Glomerular visceral epithelial cell (primary cell): ENCODE data around the gene RRP9.

ENCODE experiments used
- DNase-seq: peaks from one replicate; pipeline ENCODE4 v3.0.0-alpha.2; 2016; ENCODE audit errors: extremely low spot score

The RRP9 gene

DNA sequence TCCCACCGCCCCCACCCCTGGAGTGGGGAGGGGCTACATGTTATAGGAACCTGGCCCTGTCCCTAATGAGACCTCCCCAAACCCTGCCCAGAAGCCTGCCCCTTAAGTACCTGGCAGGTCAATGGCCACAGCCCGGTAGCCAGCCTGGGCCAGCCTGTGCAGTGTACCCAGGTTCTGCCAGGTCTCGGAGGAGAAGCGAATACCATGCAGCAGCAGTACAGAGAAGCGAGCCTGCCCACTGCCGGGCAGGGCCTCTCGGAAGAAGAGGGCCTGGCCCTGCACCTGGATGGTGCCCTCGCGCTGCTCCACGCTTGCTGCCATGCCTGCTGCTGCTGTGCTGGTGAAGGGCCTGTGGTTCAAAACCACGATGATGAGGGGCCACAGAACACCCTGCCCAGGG, 29.6 kb upstream of the RRP9 start:
- no peak for DNase-seq

DNA sequence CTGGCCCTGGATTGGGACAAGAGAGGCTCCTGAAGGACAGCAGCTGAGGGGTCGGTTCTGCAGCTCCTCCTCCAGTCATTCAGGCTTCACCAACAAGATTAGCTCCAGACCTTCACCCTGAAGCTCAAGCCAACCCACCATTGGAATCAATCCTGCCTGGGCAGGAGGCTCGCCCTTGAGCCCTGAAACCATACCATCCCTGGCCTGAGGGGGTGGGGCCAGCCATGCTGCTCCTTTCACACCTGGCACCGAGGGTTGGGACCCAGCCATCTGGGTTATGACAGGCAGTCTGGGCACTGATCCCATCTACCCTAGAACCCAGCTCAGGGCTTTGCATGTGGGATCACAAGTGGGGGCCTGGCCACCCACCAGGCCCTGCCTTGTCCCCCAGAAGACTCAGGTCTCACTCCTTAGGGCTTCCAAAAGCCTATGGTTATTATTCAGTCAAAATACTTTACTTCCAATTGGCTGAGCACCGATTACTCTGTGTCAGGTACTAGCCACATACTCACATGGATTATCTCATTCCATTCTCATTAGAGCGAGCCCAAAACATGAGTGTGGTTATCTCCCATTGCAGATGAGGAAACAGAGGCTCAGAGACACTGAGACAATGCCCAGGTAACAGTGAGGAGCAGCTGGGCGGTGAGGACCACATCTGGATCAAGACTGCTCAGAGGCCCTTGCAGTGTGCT, 29.0 kb upstream of the RRP9 start:
- no peak for DNase-seq

DNA sequence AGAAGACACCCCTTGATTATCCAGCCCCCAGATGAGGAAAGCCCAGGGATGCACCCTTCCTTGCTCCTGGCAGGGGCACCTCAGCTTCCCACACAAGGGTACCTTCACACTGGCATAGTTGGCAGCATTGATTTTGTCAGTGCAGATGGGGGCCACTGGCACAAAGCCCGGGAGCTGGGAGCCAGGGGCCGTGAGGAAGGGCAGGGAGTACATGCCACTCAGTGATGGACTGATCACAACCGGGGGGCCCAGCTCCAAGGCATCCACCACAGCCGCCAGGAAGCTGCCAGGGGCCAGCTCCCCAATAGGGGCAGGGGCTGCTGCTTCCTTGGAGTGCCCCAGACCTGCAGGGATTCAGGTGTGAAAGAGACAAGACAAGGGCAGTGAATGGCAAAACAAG, 28.1 kb upstream of the RRP9 start:
- DNase-seq, result no peak

DNA sequence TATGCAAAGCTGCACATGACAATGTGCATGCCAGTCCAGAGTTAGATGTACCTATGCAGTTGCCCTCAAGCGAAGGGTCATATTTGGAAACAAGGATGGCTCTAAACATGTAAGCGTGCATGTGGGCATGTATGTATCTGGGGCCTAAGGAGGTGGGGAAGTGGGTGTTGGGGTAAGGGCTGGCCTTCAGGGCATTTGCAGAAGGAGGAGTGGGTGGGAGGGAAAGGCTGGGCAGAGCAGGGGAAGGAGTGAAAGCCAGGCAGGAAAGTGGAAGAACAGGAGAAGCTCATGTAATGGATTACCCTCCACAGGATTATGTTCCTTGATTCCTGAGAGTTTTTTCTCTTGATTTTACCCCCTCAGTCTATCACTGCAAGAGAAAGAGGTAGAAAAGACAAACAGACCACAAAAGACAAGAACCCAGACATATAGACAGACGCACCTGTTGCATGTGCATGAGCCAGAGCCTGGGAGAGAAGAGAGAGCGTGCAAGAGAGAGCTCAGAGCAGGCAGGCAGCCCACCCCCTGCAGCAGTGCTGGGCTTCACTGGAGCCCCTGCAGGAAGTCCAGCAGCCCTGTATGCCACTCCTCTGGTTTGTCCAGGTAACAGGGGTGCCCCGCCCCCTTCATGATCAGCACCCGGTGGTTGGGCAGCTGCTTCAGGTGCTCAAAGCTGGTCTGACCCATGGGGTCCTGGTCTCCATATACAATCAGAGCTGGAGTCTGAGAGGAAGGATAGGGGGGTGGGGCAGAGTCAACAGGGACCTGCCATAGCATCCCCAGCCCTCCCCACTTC, 27.4 kb upstream of the RRP9 start:
- no peak for DNase-seq

DNA sequence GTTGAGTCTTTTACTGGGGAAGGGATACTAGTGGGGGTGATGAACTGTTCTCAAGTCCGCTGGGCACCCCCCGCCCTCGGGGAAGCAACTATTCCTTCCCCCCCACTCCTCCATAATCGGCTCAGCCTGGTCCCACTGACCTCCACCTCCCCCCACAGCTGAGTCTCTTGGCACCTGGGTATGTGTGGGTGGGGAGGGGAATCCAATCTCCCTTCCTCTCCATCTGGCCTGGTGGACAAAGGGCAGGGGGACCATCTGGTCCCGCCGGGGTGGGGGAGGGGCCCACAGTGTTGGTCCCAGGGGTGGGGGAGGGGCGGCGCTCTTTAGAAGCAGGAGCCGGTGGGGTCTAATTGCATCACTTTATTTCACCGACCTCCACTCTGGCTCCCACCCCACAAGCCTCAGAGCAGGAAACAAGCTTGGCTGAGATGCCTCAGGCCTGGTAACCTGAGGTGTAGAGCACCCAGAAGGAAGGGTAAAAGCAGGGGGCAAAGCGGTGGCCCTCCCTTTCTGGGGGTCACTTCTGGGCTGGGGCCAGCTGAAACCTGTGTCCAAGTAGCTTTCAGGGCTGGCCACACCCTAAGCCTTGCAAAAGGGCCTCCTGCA, 26.6 kb upstream of the RRP9 start:
- peak; percentile 33 for DNase-seq

DNA sequence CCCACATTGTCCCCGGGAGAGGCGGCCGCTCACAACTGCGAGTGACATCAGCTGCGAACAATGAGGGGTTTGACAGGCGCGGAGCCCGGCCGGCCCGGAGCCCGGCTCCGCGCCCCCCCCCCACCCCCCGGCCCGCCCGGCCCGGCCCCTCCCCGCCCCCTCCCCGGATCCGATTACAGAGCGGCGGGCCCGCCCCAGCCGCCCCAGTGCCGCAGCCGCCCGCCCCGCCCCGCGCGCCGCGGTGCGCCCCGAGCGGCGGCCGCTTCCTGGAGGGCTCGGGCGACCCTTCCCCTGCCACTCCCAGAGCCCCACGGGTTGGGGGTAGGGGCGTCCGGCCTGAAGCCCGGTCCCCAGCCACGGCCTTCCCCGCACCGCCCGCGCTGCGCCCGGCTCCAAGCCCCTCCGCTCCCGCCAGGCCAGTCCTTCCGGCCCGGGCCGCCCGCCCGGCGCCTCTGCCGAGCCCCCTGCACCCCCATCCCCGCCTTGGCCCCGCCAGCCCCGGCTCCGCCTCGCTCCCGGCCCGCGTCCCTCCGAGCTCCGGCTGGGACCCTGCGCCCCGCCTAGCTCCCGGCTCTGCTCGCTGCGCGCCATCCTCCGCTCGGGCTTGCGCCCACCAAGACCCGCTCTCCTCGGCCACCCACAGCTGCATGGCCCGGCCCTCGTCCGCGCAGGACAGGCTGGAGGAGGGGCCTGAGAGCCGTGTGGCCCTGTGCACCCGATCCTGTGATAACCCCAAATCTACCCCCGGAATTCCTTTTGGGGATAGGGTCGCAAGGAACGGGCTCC, 25.9 kb upstream of the RRP9 start, which contains the start of gene PCBP4:
Gene PCBP4 (minus strand): TSS at position 71 of the 786 bp plus-strand sequence. CDS start 6,214 bp downstream, outside the sequence.
- DNase-seq, result peak; percentile 61

DNA sequence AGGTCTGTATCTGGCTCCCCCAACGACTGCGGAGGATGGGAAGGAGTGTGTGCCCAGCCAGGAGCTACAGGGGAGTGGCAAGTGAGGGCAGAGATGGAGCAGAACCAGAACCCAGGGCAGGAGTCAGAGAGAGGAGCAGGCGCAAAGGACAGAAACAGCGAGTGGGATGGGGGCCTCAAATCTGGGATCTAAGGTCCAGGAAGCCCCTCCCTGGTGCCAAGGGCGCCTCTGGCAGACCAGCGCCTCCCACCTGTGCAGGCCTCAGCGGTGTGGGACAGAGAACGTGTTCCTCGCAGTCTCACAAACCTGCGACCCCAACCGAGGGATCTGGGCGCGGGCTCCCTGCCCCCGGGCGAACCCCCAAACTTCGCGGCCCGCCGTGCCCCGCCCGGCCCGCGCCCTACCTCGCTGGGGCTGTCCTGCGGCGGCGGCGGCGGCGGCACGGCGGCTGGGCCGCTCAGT, 25.2 kb upstream of the RRP9 start:
- no peak for DNase-seq

DNA sequence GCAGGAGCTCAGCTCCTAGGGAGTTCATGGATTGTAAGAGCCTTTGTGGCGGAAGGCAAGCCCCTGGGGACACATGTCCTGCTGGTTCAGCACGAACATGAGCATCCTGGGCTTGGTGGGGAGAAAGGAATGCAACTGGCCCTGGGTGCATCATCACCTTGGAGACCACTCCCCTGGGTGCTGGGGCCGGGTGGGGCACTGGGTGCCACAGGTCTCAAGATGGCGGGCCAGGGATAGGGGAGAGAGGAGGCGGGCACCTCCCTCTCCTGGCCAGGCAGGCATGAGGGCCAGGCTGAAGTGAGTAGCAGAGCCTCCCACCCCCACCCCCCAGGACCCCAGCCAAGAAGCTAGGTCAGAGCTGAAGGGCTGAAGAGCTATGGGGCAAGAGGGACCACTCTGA, 24.8 kb upstream of the RRP9 start:
- no peak for DNase-seq

DNA sequence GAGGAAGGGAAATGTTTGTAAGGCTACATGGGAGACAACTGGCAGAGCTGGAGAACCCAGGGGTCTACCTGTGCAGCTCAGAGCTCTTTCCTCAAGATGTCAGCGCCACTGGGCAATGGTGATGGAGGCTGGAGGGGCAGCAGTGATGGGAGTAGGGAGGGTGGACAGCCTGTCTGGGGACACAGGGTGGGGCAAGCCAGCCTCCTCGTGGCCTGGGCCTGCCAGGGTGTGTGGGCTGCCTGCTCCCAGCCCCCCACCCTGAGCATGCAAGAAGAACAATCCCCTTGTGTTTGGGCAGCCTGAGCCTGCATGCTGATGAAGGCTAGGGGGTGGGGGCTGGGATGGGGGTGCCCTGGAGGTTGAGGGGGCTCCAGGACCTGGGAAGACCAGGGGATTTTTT, 24.3 kb upstream of the RRP9 start:
- no peak for DNase-seq

DNA sequence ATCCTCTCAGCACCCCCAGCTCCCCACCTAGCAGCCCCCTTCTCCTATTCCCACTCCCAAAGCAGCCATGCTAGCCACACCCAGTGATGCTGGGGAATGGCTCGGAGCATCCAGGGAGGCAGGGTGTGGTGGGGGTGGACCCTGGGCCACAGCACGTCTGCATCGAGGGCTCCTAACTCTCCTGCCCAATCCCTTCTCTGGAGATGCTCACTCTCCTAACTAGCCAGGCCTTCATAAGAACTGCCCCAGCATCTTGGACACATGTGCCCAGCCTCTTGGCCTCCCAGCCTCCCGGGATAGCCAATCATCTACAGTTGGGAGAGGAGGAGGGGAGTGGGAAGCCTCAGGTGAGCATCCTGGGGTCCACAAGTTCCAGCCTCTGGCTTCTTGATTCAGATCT, 22.8 kb upstream of the RRP9 start:
- DNase-seq, result no peak

DNA sequence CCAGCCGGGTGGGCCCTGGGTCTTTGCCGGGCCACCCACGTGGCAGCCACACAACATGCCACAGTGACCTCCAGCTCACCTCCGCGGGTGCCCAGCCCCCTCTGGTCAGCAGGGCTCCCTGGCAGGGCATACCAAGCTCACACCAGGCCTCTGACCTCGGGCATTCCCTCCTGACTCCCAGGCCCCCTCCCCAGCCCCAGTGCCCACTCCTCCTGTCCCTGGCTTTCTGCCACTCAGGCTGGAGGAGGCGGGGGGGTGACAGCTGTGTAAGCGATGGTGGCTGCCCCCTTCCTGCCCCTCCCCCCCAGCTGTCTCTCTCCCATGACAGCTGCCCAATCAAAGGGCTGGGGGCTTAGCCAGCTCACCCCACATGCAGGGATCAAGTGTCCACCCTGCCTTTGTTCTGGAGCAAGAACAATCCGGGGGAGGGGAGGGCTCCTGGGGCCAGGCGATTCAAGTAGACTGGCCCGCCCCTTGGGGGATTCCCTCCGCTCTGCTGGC, 22.3 kb upstream of the RRP9 start:
- no peak for DNase-seq

DNA sequence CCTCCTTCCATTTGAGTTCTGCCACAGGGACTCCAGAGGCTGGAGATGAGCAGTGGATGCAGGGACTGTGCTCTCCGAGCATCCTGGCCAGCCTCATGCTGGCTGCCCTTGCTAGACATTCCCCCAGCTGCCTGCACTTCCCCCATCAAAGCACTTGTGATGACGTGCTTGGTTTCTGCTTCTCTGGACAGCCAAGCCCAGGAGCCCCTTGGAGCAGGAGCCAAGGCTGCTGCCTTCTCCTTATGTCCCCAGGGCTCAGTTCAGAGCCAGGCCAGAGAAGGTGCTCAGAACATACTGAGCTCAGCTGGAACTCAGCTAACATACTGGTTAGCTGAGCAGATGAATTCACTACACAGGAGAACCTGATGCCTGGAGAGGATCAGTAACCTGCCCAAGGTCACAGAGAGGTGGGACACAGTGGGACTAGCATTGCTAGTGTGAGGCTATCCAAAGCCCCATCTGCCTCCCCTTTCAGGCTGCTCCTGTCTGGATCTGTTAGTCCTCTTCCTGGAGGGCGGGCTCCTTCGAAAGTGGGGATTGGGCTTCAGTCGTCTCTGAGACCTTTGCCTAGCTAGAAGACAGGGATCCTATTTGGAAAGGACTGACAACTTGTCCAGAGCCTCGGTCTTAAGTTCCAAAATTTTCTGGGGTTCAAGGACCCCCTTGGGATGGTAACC, 21.3 kb upstream of the RRP9 start:
- DNase-seq, result no peak

DNA sequence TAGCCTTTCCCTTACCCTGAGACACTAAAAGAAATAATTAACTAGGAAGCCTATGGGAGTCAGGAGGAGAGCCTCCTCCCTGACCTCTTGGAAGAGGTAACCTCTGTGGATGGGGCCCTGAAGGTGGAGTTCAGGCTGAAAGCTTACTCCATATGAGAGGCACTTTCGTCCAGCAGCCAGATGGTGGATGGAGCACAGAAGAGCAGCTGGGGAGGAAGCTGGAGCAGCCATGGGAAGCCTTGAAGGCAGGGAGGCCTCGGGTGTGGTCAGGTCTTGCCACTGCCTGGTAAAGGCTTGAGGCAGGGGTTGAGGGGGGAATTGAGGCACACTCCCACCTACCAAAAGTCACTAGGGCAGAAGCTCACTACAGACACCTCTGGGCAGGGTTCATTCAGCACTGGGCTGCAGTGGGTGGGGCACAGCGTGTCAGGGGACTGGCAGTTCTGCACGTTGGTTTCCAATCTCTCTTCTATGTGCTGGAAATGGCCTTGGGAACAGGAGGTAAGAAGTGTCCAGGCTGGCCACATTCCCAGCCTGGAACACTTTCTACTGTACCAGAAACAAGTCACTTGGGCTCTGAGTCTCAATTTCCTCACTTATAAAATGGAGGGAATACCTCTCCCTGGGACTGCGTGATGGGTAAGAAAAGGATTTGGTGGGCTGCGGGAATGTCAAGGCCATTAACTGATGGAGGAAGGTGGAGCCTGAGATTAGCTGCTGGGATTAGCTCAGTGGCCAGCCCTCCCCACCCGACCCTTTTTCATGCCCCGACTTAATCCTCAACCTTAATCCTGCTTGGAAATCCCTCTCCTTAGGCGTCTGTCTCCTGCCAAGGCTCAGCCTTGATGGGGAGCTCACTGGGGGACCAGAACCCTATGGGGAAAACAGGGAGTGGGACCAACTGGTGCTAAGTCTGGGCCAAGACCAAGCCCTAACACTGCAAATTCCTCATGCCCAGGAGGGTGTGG, 20.2 kb upstream of the RRP9 start:
- DNase-seq, result no peak

DNA sequence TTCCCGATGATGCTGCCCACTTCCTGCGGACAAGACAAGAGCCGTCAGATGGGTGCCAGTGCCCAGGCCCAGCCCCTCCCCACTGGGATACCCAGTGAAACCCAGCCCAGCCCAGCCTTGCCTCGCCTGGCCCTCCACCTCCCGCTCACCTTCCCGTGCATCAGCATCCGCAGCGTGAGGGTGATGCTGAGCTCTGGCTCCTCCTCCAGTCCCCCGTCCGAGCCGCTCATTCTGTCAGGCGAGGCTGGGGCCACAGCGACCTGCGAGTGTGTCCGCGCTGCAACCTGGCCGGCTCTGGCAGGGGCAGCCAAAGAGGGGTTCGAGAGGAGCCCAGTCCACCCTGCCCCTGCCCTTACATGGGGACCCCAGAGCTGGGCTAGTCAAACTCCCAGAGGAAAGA, 19.3 kb upstream of the RRP9 start:
- no peak for DNase-seq

DNA sequence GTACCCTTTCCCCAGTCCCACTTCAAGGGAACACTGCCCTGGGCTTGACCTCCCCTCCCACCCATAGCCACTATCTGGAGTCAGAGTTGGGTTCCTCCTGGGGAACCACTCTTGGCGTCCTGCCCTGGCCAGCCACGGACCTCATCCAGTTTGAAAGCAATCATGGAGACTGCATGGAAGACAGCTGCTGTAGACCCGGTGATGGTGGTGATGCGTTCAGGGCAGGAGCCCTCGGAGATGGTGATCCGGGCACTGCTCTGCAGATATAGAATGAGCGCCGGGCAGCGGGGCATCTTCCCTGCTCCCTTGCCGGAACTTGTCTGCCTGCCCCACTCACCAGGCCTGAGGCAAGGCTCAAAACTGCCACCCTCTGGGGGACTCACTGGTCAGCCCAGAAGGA, 18.7 kb upstream of the RRP9 start:
- DNase-seq, result no peak

DNA sequence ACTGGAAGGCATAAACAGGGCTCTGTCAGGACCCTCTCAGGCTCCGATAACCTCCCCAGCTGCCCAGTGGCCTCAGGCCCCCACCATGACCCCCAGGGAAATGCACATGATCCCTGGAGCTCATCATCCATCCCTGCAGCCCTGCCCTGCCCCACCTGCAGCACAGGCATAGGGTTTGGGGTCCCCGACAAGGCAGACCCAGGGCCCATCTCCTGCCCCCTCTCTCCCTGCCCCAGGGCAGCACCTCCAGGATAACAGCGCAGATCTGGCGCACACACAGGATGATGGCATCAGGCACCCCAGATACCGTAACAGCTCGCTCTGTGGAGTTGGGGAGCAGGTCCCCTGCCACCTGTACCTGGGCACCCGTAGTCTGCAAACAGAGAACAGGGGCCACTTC, 17.9 kb upstream of the RRP9 start:
- DNase-seq, result no peak

DNA sequence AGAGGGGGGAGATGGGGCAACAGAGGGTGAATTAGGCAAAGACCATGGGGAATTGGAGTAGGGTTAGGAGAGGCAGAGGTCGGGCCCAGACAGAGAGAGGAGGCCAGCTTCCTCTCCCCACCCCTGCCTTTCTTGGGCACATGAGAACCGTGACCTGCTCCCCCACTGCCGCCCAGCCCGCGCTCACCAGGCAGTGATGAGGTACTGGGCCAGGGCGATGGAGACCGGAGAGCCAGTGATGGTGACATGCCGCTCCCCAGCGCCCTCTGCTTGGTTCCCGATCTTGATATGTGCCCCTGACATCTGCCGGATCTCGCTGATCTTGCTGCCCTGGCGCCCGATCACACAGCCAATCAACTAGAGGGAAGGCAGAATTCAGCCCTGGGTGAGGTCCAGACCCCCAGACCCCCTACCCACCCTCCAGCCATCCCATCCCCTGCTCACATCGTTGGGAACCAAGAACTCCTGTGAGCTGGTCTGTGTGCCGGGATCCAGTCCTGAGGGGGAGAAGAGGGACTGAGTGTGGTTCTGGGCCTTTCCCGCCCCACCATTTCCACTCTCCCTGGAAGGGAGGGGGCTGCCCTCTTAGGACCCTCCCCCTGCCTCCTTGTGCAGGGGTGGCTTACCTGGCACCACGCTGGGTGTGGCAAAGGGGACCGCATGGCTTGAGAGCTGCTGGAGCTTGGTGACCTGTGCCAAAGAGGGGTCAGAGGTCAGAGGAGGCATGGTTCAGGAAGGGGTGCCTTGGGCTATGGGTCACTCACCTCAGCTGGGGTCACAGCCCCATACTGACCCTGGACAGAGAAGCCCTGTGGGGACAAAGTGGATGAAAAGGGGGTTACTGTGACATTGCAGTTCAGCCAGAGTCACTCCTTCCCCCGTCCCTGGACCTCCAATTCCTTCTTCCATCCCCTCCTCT, 17.2 kb upstream of the RRP9 start:
- DNase-seq, result no peak

DNA sequence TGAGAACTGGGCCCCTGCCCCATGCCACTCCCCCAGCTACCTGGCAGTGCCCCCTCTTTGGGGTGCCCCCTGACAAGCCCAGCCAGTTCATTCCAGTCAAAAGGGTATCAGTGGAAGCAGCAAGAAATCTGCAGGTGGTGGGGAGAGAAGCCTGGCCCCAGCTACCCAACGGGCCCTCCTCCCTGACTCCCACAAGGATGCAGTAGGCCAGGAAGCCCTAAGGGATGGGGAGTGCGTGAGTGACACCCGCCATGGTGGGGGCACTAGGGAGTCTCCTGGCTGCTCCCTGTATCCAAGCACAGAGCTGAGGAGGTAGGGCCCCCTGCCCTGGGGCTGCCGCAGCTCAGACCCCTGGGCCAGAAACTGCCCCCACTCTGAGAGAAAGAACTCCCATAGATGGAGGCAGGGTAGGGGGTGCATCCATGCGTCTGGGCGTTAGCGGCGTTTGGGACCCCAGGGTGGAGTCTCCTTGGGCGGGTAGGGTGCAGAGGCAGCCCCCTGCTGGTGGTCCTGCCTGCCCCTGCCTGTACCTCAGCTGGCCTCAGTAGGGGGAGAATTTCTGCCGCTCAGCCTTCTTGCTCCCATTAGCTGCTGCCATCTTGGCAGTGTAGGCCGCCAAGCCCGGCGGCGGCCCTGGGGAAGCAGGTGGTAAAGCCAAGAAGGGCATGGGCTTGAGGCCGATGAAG, 16.0 kb upstream of the RRP9 start:
- DNase-seq, result no peak
